ENCODE measurements around the gene ACP2. TPM values are rescaled to one million over a fixed set of nuclear protein-coding genes. Genes with fewer than 3 reads are reported as not detected.
"Not testable (repeated sequence)": the region's sequence is repeated elsewhere in the genome, so short reads cannot be mapped to it uniquely, and the experiment has no call there.

The ACP2 gene
- polyA plus RNA-seq, 1 of the 3 experiments (the other 2 are of a cell fraction) = 17.5 TPM

- Histone ChIP-seq H2AFZ (ENCODE audit: low read depth) (no peak overlapping the region), H3K36me3 (replicated peaks in 1 of 2; ENCODE audit: control insufficient read depth in 1 of 2, insufficient read depth in 2 of 2, low read length in 1 of 2) (no peaks in the 10 kb centered on the region), H3K9me2 (no peaks in the 10 kb centered on the region), H3K4me2 (no peak overlapping the region), H3K9me3 (no peaks in the 10 kb centered on the region), H3K9ac (no peak overlapping the region), H3K4me1 (ENCODE audit: control insufficient read depth in 1 of 2, insufficient read depth in 2 of 2, low read depth in 1 of 2, low read length in 1 of 2) (peaks cover 4 to 16% of the 10 kb centered on the region in 2 experiments; a peak in 3 of 4 replicates), H4K20me1 (ENCODE audit: insufficient read depth) (no peaks in the 10 kb centered on the region), H3K4me3 (ENCODE audit: low read depth in 2 of 2, low read length in 1 of 2) (no peak overlapping the region), H3K27ac (ENCODE audit: low read depth in 2 of 2, low read length in 1 of 2) (no peak overlapping the region), H3K27me3 (ENCODE audit: insufficient read depth) (no peaks in the 10 kb centered on the region), H3K79me2 (ENCODE audit: insufficient read depth) (no peaks in the 10 kb centered on the region), H3F3A (replicated peaks; ENCODE audit: insufficient read depth) (peaks cover 22% of the 10 kb centered on the region)
- POLR2A ChIA-PET = interaction anchor here (0.8 kb wide), 1 partner anchor 22 kb away, joined by 3 read pairs; the partner anchor contains the start of gene DDB2
- DNase-seq = no peak
- no peak for TF ChIP-seq POLR2AphosphoS5 (IDR thresholded peaks at IDR 0.05; ENCODE audit: low read depth, low read length)
- TF ChIP-seq RXRA (IDR thresholded peaks at IDR 0.05; ENCODE audit: borderline replicate concordance, low read depth) = no peak
- TF ChIP-seq TAF1 (IDR thresholded peaks at IDR 0.05; ENCODE audit: borderline replicate concordance, low read depth, low read length) = no peak
- no peak for TF ChIP-seq IRF3 (IDR thresholded peaks at IDR 0.05; ENCODE audit: low read depth, low read length)
- no peak for TF ChIP-seq RCOR1 (IDR thresholded peaks at IDR 0.05; ENCODE audit: low read length)
- TF ChIP-seq RFX5 (IDR thresholded peaks at IDR 0.05; ENCODE audit: low read length) = no peak
- TF ChIP-seq USF2 (IDR thresholded peaks at IDR 0.05; ENCODE audit: borderline replicate concordance, low read depth, low read length) = no peak
- TF ChIP-seq PBX3 (IDR thresholded peaks at IDR 0.05) = 0 out of 2 replicates have a peak, but pooled peaks have one; percentile 6
- TF ChIP-seq FOXM1 (IDR thresholded peaks at IDR 0.05; ENCODE audit: low read depth) = no peak
- peak; percentile 39; the same call in 1 of the 2 replicates for TF ChIP-seq NFIC (IDR thresholded peaks at IDR 0.05; ENCODE audit: borderline replicate concordance)
- TF ChIP-seq ELF1 (IDR thresholded peaks at IDR 0.05) = no peak
- TF ChIP-seq JUND (IDR thresholded peaks at IDR 0.05) = no peak
- no peak for TF ChIP-seq GABPA (IDR thresholded peaks at IDR 0.05; ENCODE audit: low read depth)
- no peak for TF ChIP-seq RAD21 (IDR thresholded peaks at IDR 0.05; ENCODE audit: low read length)
- no peak for TF ChIP-seq CHD2 (IDR thresholded peaks at IDR 0.05; ENCODE audit: low read length, partially characterized antibody)
- 0 out of 2 replicates have a peak, but pooled peaks have one; percentile 13 for TF ChIP-seq TCF12 (IDR thresholded peaks at IDR 0.05)
- CTCF ChIA-PET = no interaction called here
- 75% methylated on average over 4 of the region's 4 CpGs for WGBS (ENCODE audit: low lambda C conversion rate)
Observed at GRCh38 chr11:47192111-47192510, 56.5 kb downstream of the ACP2 start.

- H4K20me1 ChIP-seq (ENCODE audit: insufficient read depth); H3K9me3 ChIP-seq; H3K4me3 ChIP-seq (ENCODE audit: low read depth in 2 of 2, low read length in 1 of 2); DNase-seq; H3K9me2 ChIP-seq; H3K36me3 ChIP-seq (replicated peaks in 1 of 2; ENCODE audit: control insufficient read depth in 1 of 2, insufficient read depth in 2 of 2, low read length in 1 of 2); H3K27me3 ChIP-seq (ENCODE audit: insufficient read depth); POLR2A ChIA-PET; H3K9ac ChIP-seq; CTCF ChIA-PET; H3K79me2 ChIP-seq (ENCODE audit: insufficient read depth); H3K4me2 ChIP-seq; H2AFZ ChIP-seq (ENCODE audit: low read depth): not testable (repeated sequence)
- Histone ChIP-seq H3K4me1 (ENCODE audit: control insufficient read depth in 1 of 2, insufficient read depth in 2 of 2, low read depth in 1 of 2, low read length in 1 of 2) (peaks cover 6 to 23% of the 10 kb centered on the region in 2 experiments; a peak in 3 of 4 replicates), H3K27ac (ENCODE audit: low read depth in 2 of 2, low read length in 1 of 2) (peak overlapping the region in 1 of 2 experiments; percentile 16; a peak in 1 of 4 replicates), H3F3A (replicated peaks; ENCODE audit: insufficient read depth) (peaks cover 23% of the 10 kb centered on the region)
- peak; percentile 31; the same call in 1 of the 2 replicates for TF ChIP-seq TCF12 (IDR thresholded peaks at IDR 0.05)
- 77% methylated on average over 10 of the region's 10 CpGs for WGBS (ENCODE audit: low lambda C conversion rate)
Observed at GRCh38 chr11:47191137-47191536, 57.5 kb downstream of the ACP2 start.

Other genes starting within 250 kb of the ACP2 start
- 52.5 and 64.0 TPM in 2 replicates for gene ARFGAP2, start 71.9 kb downstream of the ACP2 start, polyA plus RNA-seq (2012; rRNA removed)
- gene PACSIN3, start 62.4 kb downstream of the ACP2 start, polyA plus RNA-seq (2012; rRNA removed) = 24.4 and 31.1 TPM in 2 replicates
- gene DDB2, start 33.8 kb downstream of the ACP2 start, polyA plus RNA-seq (2012; rRNA removed) = 83.5 and 95.5 TPM in 2 replicates
- gene NR1H3, start 9.2 kb upstream of the ACP2 start, polyA plus RNA-seq (2012; rRNA removed) = 6.3 and 7.3 TPM in 2 replicates
- gene MADD, start 21.3 kb upstream of the ACP2 start, polyA plus RNA-seq (2012; rRNA removed) = 10.6 and 16.4 TPM in 2 replicates
- gene MYBPC3, start 103.9 kb upstream of the ACP2 start, polyA plus RNA-seq (2012; rRNA removed) = not detected in 2 replicates
- 0.19 TPM in 1 of 2 replicates, not detected in the other for gene SPI1, start 129.7 kb upstream of the ACP2 start, polyA plus RNA-seq (2012; rRNA removed)
- gene SLC39A13, start 159.8 kb upstream of the ACP2 start, polyA plus RNA-seq (2012; rRNA removed) = 65.5 and 70.7 TPM in 2 replicates
- 184 and 191 TPM in 2 replicates for gene PSMC3, start 177.6 kb upstream of the ACP2 start, polyA plus RNA-seq (2012; rRNA removed)
- gene RAPSN, start 200.3 kb upstream of the ACP2 start, polyA plus RNA-seq (2012; rRNA removed) = 0.07 and 0.23 TPM in 2 replicates

Measured in SK-N-SH (cell line).